Left lung (tissue), 10 donors: ENCODE results near the gene CNTN5. TPM values are rescaled to one million over a fixed set of nuclear protein-coding genes. Genes with fewer than 3 reads are reported as not detected.

ENCODE experiments used
- ATAC-seq: fragments of 200-7000 bp; cut with Tn5 transposase; one replicate; pipeline ENCODE4 v1.9.1; 2020; ENCODE audit warnings: moderate library complexity
- DNase-seq, 4 donors: peaks; one replicate each; pipeline ENCODE4 v3.0.0-alpha.2; 2013 to 2020
- H3K27ac ChIP-seq, 2 donors: fragments of 200-600 bp; sonication (generic) in 1 of 2; one replicate each; pipeline versions ENCODE4 v1.5.0 to v1.8.0; 2020 to 2021
- H3K27me3 ChIP-seq, 2 donors: fragments of 200-600 bp; sonication (generic) in 1 of 2; one replicate each; pipeline versions ENCODE4 v1.5.0 to v1.8.0; 2020 to 2021
- H3K36me3 ChIP-seq, 2 donors: fragments of 200-600 bp; sonication (generic) in 1 of 2; one replicate each; pipeline versions ENCODE4 v1.5.0 to v1.8.0; 2020 to 2021
- H3K4me1 ChIP-seq, 2 donors: fragments of 200-600 bp; one replicate each; pipeline ENCODE4 v1.8.0; 2021
- H3K4me3 ChIP-seq, 2 donors: fragments of 200-600 bp; sonication (generic) in 1 of 2; one replicate each; pipeline versions ENCODE4 v1.5.0 to v1.8.0; 2020 to 2021; ENCODE audit warnings: mild to moderate bottlenecking in 1 of 2
- H3K9me3 ChIP-seq, 2 donors: fragments of 200-600 bp; sonication (generic) in 1 of 2; one replicate each; pipeline versions ENCODE4 v1.5.0 to v1.8.0; 2020 to 2021
- intact Hi-C, 2 donors: fragments of 100-400 bp; cut with DNase I; formaldehyde crosslinking; loops; one replicate each; pipeline versions ENCODE4 v1.11.2 to v1.14.2; 2022
- polyA plus RNA-seq, 6 donors: library from polyadenylated mRNA; unstranded; fragments of 120-200 nt; gene quantifications; one replicate each; pipeline ENCODE4 v1.2.1, GENCODE V29; 2013; ENCODE audit not compliant: insufficient read length in 6 of 6
- total RNA-seq, 2 donors: library from RNA; stranded (reverse); fragmentation: NEBNext Ultra II Directional; extraction: Animal tissue kit (Norgen Biotek cat#: 25700); gene quantifications; one replicate each; pipeline ENCODE4 v1.2.1, GENCODE V29; 2021
- TF ChIP-seq, protein P1 (sequence below), 2 donors: fragments of 200-600 bp; sonication (generic) in 1 of 2; IDR thresholded peaks; one replicate each; pipeline versions ENCODE4 v1.5.0 to v1.8.0; 2021; ENCODE audit warnings: antibody characterized with exemption in 2 of 2
- donor health status: DM: no; HTN: yes; CAD: no.
- donor health status: DM: no; HTN: no; CAD: no.

CNTN5 gene
- total and polyA plus RNA-seq, 8 donors = 0.08 to 0.34 (median 0.24) TPM; not detected in 1

DNA sequence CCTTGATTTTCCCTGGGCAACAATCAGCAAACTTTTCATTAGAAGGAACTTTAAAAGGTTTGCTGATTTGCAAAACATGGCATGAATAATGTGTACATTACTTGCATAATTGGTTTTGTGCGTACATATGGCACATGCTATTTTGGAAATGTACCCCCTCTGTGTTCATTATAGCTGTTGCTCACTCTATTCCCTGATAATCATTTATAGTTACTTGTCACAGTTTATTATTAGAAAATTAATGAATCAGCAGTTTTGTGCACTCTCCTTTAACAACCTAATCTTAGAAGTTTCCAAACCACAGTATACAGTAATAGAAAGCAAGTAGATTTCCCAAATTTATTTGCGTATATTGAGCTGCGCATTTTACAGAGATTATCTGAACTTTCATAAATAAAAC, 389.9 kb downstream of the CNTN5 start:
- Histone ChIP-seq H3K9me3 (peaks cover 0 to 13% of the 10 kb centered on the region in 2 donors), H3K36me3 (no peaks in the 10 kb centered on the region), H3K27me3 (no peaks in the 10 kb centered on the region), H3K4me3 (no peak overlapping the region), H3K4me1 (no peaks in the 10 kb centered on the region), H3K27ac (no peak overlapping the region)
- no peak for DNase-seq
- no peak for ATAC-seq
- TF ChIP-seq, protein P1, sequence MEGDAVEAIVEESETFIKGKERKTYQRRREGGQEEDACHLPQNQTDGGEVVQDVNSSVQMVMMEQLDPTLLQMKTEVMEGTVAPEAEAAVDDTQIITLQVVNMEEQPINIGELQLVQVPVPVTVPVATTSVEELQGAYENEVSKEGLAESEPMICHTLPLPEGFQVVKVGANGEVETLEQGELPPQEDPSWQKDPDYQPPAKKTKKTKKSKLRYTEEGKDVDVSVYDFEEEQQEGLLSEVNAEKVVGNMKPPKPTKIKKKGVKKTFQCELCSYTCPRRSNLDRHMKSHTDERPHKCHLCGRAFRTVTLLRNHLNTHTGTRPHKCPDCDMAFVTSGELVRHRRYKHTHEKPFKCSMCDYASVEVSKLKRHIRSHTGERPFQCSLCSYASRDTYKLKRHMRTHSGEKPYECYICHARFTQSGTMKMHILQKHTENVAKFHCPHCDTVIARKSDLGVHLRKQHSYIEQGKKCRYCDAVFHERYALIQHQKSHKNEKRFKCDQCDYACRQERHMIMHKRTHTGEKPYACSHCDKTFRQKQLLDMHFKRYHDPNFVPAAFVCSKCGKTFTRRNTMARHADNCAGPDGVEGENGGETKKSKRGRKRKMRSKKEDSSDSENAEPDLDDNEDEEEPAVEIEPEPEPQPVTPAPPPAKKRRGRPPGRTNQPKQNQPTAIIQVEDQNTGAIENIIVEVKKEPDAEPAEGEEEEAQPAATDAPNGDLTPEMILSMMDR (IDR thresholded peaks at IDR 0.05) = no peak
- intact Hi-C loops = no loop called here

DNA sequence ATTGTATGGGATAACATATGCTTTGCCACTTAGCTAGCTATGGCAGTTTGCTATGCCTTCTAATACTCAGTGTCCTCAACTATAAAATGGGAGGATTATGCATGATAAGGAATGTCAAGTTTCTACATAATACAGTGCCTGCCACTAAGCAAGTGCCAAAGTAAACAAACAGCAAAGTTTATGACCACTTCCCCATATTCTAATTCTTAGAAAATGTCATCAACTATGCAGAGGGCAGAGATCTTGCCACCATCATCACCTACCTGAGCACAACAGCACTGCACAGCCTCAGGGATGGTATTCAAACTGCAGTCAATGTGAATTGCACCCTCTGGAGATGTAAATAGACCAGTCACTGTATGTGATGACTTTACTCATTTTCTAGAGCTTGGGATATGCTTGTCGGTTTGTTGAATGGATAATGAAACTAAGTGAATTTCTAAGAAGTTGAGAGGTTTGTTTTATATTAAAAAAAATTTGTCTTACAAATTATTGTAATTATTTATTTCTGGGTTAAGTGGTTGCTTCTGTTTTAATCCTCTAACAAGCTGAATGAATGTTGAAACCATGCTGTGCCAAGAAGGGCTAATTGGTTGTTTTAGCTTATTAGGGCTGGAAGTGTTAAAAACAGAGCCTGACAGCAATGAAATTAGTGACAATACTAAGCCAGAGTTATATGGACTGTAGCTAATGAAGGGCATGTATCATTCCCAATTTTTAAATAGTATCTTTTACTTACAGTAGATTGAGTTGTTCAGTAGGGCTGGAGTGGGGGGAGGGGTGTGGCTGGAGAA, 398.4 kb downstream of the CNTN5 start:
- Histone ChIP-seq H3K27ac (no peak overlapping the region), H3K4me3 (no peak overlapping the region), H3K9me3 (peaks cover 0 to 3% of the 10 kb centered on the region in 2 donors), H3K27me3 (no peaks in the 10 kb centered on the region), H3K4me1 (no peaks in the 10 kb centered on the region), H3K36me3 (no peaks in the 10 kb centered on the region)
- intact Hi-C loops = no loop called here
- DNase-seq (no peak), ATAC-seq (no peak)
- TF ChIP-seq, protein P1 (IDR thresholded peaks at IDR 0.05) = no peak

DNA sequence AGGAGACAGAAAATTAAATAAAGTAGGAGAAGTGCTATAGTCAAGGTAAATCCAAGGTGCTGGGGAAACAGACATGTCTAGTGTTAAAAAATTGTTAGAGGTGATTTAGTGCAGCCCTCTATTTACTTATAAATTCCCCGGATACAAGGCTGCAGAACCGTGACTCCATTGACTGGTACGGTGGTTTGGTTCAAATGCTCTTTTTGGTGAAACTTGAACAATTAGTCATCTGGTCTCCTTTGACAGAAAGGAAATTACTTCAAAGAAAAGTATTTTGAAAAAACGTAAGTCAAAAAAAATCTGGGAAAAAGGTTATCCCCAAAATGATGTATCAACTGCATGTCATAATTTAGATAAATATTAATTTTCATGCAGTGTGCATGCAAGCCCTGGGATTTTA, 399.2 kb downstream of the CNTN5 start:
- Histone ChIP-seq H3K9me3 (peaks cover 0 to 10% of the 10 kb centered on the region in 2 donors), H3K4me3 (no peak overlapping the region), H3K27me3 (no peaks in the 10 kb centered on the region), H3K4me1 (no peaks in the 10 kb centered on the region), H3K36me3 (no peaks in the 10 kb centered on the region), H3K27ac (no peak overlapping the region)
- intact Hi-C loops = no loop called here
- TF ChIP-seq, protein P1 (IDR thresholded peaks at IDR 0.05) = no peak
- DNase-seq (no peak), ATAC-seq (no peak)

- Histone ChIP-seq H3K9me3 (peaks cover 0 to 16% of the 10 kb centered on the region in 2 donors), H3K27ac (no peak overlapping the region), H3K4me3 (no peak overlapping the region), H3K27me3 (no peaks in the 10 kb centered on the region), H3K4me1 (no peaks in the 10 kb centered on the region), H3K36me3 (no peaks in the 10 kb centered on the region)
- DNase-seq (no peak), ATAC-seq (no peak)
- intact Hi-C loops = no loop called here
- TF ChIP-seq, protein P1 (IDR thresholded peaks at IDR 0.05) = no peak
These were observed 402.1 kb downstream of the CNTN5 start for GRCh38 chr11:99422581-99423427.

DNA sequence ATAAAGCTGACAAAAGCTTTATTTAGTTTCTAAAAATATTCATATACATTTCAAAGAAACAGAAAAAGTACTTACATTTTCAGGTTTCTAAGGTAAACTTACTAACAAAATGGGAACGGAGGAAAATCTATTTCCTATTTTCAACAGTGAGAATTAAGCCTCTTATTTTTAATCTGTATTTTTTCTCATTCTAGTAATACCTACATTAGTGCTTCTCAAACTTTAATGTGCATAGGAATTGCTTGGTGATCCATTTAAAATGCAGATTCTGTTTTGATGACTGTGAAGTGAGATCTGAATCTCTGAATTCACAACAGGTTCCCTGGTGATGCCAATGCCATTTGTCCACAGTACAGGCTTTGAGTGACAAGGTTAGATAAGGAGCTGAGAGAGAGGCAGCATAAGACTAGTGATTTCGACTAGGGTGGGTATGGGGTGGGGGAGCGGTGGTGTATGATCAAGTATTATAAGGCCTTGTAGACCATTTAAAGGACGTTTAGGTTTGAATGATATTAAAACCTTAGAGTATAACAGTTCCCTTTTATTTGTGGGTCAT, 402.8 kb downstream of the CNTN5 start:
- Histone ChIP-seq H3K27ac (no peak overlapping the region), H3K27me3 (no peaks in the 10 kb centered on the region), H3K9me3 (peaks cover 0 to 16% of the 10 kb centered on the region in 2 donors), H3K4me3 (no peak overlapping the region), H3K36me3 (no peaks in the 10 kb centered on the region), H3K4me1 (no peaks in the 10 kb centered on the region)
- TF ChIP-seq, protein P1 (IDR thresholded peaks at IDR 0.05) = no peak
- intact Hi-C loops = no loop called here
- no peak for DNase-seq
- ATAC-seq = no peak
